NT2/D1 (cell line): ENCODE data around the gene PCDH12.

Experiments used
- YY1 ChIP-seq: IDR thresholded peaks from 2 replicates; pipeline ENCODE4 v1.6.1; 2011; ENCODE audit not compliant: insufficient read length, insufficient read depth
- ZNF274 ChIP-seq: IDR thresholded peaks from 2 replicates; pipeline ENCODE4 v1.6.1; 2011; ENCODE audit warnings: mild to moderate bottlenecking, low read depth, low read length

GRCh38 chr5:141949511-141949910, 8.5 kb downstream of the PCDH12 start:
- TF ChIP-seq ZNF274 (no peak), YY1 (no peak)
